NCI-H774 (cell line): ENCODE results near the gene MTF1.

Experiments
- DNase-seq: peaks from one replicate; lab custom pipeline; 2025; lab: John Stamatoyannopoulos, UW

Gene MTF1

GRCh38 chr1:37867784-37868183, 8.4 kb upstream of the MTF1 start:
- DNase-seq, result no peak

- no peak for DNase-seq
Measured at GRCh38 chr1:37866491-37866890, 7.1 kb upstream of the MTF1 start.

- no peak for DNase-seq
Measured at GRCh38 chr1:37865348-37866120, 6.1 kb upstream of the MTF1 start.

GRCh38 chr1:37862330-37862729, 2.9 kb upstream of the MTF1 start:
- no peak for DNase-seq

GRCh38 chr1:37861151-37861550, 1.8 kb upstream of the MTF1 start:
- DNase-seq, result no peak

DNA sequence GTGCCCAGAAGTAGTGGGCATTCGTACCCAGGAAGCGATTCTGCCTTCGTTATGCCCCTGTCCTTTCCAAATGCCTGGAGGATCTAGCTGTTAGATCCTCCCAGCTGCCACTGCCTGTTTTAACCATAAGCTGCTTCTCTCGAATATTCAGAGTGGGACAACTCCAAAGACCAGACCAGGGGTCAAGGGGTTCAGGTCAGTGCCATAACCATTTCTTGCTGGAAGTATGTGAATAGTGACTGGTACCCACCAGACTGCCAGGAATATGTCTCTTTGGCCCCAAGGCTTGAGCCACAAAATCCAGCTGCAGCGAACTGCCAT, 914 bp upstream of the MTF1 start:
- no peak for DNase-seq

GRCh38 chr1:37858931-37859506, 373 bp downstream of the MTF1 start:
- no peak for DNase-seq

- DNase-seq, result no peak
Measured at GRCh38 chr1:37854406-37854805, 5.0 kb downstream of the MTF1 start.

- no peak for DNase-seq
Measured at GRCh38 chr1:37853157-37853556, 6.2 kb downstream of the MTF1 start.

DNA sequence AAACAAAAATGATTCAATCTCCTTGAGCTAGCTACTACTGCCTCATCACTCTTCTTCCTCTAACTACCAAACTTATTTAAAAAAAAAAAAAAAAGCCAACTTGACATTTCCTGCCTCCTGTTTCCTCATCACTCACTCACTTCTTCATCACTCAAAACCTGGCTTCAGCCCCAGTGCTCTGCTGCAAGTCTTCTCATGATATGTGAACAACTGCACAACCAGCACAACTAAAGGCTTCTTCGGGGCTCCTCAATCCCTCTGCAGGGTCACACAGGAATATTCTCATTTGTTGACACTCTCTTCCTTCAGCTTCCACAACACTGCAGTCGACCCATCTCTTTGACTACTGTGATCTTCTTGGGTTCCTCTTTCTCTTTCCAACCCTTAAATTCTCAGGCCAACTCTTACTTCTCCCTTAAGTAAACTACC, 7.6 kb downstream of the MTF1 start:
- no peak for DNase-seq

GRCh38 chr1:37851262-37851661, 8.1 kb downstream of the MTF1 start:
- DNase-seq, result no peak

DNA sequence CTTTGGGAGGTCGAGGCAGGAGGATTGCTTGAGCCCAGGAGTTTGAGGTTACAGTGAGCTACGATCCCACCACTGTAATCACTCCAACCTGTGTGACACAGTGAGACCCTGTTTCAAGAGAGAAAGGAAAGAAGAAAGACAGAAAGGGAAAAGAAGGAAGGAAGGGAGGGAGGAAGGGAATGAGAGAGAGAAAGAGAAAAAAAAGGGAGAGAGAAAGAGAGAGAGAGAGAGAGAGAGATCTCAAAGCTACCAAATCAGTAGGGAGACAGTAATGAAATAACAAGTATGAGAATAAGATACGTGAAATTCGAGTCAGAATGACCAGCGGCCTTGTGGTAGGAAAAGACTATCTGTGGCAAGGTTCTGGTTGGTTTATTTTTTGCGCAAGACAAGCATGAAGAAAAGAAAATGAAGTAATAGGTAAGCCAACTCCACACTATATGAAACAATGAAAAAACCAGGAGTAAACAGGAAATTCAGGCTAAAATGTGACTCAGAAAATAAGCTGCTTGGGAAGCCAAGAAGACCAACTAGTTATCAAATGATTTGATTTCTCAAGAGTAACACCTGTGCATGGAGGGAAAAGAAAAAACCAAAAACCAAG, 8.9 kb downstream of the MTF1 start:
- DNase-seq, result no peak

DNA sequence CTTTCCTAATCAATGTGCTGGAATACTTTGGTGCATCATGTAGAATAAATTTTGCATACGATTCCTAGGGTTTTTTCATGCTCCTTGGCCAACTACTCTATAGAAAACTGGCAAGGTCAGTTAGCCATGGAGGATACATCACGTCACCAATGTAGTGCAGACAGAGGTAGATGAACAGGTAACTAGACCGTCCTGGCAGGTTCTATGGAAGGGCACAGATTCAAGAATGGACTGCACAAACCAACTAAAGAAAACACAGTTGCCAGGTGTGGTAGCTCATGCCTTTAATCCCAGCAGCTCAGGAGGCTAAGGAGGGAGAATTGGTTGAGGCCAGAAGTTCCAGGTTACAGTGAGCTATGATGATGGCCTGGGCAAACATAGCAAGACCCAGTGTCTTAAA, 9.9 kb downstream of the MTF1 start:
- no peak for DNase-seq

DNA sequence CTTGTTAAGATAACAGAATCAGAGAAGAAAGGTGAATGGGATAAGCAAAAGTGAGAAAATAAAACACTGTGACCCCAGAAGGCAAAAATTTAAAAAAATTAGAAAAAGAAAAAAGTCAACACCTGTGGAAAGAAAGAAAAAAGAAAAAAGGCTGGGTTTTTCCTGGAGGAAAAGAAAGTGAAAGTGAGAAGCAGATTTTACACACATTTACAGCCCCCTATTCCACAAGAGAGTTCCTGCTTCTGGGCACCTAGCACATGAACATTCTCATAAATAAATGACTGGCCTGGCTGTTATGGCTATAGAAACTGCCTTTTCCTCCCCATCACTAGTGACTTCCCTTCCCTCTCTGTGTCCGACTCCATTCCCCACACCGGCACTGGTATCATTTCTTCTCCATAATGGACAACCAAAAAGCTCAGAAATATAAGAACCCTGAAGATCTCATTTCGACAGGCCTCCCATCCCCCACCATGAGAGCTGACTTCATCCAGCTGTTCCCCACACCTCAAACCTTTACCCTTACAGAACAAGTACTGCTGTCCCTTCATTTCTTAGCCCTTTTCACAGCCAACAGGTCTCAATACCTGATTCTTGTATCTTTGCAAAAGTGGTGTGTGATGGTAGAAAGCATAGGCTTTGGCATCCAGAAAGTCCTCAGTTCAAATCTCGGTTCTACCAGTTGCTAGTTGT, 12.6 kb downstream of the MTF1 start:
- DNase-seq, result no peak

DNA sequence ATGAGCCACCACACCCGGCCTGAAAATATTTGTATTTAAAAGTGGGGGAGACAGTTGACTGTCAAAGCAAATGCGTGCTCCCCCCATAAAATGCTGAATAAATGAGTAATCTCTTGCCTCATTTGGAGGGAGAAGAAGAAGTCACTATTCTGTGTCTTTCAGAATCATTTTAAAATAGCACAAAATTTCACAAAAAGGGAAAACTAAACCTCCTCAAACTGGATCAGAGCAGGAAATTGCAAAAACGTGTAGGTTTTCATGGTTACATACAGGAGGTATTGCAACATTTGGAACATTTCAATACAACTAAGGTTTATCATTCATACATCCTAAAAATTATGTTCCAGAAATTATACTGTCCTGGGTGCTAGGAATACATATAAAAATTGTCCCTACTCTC, 13.6 kb downstream of the MTF1 start:
- DNase-seq, result no peak

GRCh38 chr1:37845049-37845646, 14.2 kb downstream of the MTF1 start:
- DNase-seq, result no peak

DNA sequence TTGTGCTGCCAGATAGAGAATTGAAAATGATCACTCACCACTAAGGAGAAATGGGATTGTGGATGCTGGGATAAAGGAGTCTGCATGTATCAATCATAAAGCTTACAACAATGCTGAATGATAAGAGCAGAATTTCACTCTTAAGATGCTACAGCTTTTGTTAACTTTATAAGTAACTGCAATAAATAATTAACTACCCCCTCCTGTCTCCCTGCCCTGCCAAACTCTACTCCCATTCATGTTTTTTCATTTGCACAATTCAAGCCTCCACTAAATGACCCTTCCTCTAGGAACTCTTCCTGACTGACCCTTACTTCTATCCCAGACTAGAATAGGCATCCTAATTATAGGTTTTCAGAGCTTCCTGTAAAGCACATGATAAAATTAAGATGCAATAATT, 14.9 kb downstream of the MTF1 start:
- no peak for DNase-seq

GRCh38 chr1:37841652-37842051, 17.7 kb downstream of the MTF1 start:
- DNase-seq, result no peak

DNA sequence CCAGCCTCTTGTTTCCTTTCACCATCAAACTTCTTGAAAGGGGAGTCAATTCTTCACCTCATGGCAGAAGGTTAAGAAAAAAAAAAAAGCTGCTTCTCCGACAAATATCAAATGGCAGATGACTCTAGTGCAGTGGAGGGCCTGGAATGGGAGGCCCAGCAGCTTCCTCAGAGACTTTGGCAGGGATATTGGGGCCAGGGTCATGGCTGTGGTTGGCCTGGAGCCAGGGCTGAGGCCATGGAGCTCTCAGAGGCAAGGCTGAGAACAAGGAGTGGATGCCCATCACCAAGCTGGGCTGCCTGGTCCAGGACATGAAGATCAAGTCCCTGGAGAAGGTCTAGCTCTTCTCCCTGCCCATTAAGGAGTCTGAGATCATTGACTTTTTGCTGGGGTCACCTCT, 18.7 kb downstream of the MTF1 start:
- DNase-seq, result no peak

- no peak for DNase-seq
Measured at GRCh38 chr1:37839676-37840075, 19.7 kb downstream of the MTF1 start.

DNA sequence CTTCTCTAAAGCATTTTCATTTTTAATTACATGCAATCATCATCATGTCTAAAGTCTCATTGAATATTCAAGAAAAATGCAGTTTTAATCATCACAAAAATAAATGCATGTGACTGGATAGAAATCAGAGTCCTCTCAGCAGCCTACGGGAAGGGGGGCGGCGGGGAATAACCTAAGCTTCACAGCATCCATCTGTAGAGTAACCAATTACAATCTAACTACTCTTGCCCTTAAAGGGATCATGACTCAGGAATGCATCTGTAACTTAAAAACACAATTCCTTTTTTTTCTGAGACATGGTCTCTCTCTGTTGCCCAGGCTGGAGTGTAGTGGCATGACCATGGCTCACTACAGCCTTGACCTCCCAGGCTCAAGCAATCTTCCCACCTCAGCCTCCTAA, 22.6 kb downstream of the MTF1 start:
- no peak for DNase-seq

- no peak for DNase-seq
Measured at GRCh38 chr1:37831809-37832208, 27.6 kb downstream of the MTF1 start.

DNA sequence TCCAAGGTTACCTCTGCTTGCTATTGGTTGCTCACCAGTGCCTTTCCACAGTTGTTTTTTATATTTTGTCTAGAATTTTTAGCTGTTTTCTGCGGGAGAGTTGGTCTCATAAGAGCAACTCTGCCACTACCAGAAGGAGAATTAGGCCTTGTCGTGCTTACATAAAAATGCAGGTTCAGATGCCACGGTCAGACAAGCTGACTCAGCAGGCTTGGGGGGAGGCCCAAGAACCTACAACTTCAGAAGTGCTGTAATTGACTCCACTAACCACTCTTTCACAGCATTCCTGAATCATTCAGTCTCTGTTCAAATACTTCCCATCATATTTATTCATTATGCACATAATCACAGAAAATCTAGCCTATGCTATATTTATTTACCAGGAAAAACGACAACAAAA, 28.3 kb downstream of the MTF1 start:
- no peak for DNase-seq
